HL-60 (cell line): Measurements from ENCODE around the gene KLF5.

Experiments
- POLR2AphosphoS5 ChIP-seq: IDR thresholded peaks from 2 replicates; pipeline ENCODE4 v1.6.1; 2012; ENCODE audit warnings: low read depth
- TF ChIP-seq, protein P1 (sequence below): IDR thresholded peaks from one replicate; pipeline ENCODE4 v1.5.1; 2011; ENCODE audit warnings: low read length, control low read depth, inconsistent platforms; ENCODE audit not compliant: insufficient read depth

DNA sequence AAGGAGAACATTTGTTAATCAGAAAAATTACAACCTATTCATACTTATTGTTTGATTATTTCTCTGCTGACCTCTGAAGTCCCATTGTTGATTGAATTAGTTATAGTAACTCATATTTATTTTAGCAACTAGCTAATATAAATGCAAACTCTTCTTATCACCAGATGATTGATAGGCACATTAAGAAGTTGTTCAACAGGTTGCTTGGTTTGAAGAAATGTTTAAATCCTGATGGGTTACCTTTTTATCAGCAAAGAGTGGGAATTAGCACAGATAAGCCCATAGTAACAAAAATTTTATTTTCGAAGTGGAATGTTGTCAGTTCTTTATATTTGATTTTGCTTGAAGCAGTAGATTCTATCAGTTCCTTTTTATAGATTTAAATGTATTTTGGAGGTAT, 44.4 kb downstream of the KLF5 start:
- TF ChIP-seq, protein P1, sequence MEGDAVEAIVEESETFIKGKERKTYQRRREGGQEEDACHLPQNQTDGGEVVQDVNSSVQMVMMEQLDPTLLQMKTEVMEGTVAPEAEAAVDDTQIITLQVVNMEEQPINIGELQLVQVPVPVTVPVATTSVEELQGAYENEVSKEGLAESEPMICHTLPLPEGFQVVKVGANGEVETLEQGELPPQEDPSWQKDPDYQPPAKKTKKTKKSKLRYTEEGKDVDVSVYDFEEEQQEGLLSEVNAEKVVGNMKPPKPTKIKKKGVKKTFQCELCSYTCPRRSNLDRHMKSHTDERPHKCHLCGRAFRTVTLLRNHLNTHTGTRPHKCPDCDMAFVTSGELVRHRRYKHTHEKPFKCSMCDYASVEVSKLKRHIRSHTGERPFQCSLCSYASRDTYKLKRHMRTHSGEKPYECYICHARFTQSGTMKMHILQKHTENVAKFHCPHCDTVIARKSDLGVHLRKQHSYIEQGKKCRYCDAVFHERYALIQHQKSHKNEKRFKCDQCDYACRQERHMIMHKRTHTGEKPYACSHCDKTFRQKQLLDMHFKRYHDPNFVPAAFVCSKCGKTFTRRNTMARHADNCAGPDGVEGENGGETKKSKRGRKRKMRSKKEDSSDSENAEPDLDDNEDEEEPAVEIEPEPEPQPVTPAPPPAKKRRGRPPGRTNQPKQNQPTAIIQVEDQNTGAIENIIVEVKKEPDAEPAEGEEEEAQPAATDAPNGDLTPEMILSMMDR: no peak
- TF ChIP-seq POLR2AphosphoS5: no peak
